CD1c-positive myeloid dendritic cell (primary cell): ENCODE measurements around the gene HOXB9.

Experiments
- DNase-seq: peaks from one replicate; pipeline ENCODE4 v3.0.0-alpha.2; 2016; ENCODE audit errors: extremely low spot score

Gene HOXB9

DNA sequence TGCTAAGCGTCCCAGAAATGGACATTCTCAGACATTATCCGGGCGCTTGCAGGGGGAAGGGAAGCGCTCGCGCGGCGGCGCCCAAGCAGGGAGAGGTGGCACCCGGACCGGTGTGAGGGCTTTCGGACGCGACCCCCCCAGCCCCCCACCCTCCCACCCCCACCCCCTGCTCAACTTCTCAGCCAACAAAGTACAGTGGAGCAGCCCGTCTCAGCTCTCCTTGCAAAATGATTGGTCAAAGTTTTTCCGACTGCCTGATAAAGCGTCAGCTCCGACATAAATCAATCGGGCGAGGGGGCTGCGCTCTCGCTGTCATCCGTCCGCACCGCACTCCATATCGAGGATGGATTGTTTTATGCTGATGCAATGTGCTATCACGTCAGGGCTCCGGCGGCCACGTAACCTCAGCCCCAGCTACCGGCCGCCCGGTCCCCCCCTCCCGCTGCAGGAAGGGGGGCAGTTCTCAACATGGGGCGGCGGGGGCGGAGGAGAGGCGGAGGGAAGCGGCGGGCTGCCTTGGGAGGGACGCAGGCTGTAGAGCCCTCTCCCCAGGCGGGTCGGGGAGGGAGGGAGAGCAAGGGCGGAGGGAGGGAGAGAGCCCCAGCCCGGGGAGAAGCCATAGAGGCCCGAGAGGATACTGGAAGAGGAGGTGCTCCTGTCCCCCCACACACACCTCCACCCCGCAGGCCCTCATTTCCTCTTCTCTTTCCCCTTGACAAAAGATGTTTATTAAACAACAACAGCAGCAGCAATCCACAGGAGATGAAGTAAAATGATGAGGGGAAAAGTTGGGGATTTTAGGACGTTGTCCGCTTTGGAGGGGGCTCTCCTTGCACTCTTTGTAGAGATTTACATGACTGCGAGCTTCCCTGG is at the start of gene HOXB9:
Gene HOXB9, minus strand, starts transcription at position 114 of the 873 bp plus-strand sequence. Its CDS starts 89 bp downstream, at position 25.
- no peak for DNase-seq

DNA sequence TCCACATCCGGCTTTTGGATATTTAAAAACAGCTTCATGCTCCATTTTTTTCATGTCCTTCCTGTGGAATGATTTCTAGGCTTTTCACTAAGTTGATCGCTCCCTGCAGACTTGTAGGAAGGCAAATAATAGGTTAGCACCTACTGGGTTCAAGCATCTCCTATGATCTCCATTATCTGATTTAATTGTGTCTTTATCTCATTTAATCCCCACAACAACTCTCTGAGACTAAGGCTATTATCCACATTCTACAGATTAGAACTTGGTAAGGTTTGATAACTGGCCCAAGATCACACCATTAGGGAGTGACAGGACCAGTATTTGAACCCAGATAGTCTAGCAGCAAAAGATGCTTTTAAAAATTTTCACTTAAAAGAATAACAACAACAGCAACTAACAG is 46.2 kb upstream of the HOXB9 start:
- DNase-seq: no peak

DNA sequence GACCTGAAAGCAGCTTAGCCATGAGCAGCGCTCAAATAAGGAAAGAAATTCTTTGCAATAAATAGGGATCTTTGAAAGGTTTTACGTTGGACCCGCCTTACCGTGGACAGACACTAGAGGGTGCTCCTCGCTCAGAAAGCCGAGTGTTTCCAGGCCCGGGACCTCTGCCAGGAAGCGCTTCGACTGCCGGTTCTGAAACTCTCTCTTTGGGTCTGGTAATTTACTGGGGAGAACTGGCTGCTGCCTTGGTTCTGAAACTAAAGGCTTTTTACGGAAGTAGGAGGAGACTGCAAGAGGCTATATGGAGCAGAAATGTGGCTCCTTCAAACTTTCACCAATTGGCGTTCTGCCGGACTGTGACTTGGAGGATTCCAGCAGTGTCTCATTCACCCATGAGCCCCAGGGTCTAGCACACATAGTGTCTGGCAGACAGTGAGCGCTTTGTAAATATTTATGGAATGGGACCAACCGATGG is 45.6 kb upstream of the HOXB9 start:
- DNase-seq: peak; percentile 76

DNA sequence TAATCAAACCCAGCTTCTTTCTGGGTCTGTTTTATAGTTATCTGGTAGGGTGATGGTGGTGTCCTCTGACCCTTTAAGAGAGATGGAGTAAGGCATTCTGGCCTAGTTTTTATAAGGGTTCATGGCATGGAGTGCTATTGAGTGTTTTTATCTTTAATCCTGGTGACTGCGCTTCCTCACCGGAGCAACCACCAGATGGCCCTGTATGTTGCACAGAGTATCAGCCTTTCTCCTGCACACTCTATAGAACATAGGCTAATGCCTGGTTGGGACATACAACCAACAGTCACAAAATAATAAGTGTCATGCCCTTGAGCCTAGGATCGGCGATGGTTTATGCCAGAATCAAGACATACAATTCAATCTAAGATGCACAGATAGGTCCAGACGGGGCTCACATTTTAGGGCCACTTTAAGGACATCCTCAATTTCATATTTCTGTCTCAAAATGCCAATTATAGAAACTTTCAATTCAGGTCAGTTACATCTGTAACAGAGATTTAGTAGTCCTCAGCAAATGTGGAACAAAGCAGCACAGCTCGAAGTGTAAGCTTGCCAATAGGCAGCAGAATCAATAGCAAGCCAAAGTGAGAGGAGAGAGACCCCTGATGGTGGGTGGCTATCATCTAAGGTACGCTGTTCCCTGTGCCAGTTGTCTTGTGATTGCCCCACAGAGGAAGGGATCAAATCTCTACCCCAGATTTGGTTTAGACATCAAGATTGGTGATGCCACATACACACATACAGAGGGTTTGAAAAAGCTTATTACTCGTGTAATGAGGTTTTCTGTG is 37.2 kb upstream of the HOXB9 start:
- DNase-seq: no peak

DNA sequence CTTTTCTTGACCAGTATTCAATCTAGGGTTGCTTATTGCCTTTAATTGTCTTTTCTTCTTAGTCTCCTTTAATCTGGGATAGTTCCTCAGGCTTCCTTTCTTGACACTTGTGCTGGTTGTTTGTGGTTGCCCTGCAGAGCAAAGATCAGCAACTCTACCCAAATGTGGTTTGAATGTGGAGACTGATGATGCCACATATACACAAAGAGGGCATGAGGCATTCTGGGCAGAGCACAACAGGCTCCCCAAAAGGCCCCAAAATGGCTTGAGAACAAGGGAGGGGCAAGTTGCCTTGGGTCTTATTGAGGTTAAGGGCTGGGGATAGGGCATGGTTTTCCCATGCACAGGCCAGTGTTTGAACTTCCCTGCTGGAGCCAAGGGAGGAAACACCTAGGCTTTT is 29.8 kb upstream of the HOXB9 start:
- no peak for DNase-seq

DNA sequence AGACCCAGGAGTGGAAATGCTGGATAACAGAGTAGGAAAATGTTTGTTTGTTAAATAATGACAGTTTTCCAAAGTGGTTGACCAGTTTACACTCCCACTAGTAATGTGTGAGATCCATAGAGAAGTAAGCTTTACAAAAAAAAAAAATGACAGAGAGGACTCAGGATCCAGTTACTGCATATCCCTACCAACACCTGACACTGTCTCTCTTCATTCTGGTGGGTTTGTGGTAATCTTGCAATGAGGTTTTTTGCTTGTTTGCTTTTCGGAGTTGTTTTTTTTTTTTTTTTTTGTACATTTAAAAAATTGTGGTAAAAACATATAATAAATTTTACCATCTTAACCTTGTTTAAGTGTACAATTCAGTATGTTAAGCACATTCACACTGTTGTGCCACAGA is 23.6 kb upstream of the HOXB9 start:
- no peak for DNase-seq

DNA sequence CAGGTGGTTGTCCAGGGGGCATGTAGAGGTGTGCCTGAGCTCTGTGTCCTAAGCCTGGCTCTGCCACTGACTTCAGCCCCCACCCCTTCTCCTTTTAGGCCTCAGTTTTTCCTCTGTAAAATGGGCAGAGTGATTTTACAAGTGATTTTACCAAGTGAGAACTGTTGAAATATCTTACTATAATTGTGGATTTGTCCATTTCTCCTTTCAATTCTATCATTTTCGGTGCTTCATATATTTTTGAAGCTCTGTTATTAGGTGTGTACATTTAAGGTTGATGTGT is 21.7 kb upstream of the HOXB9 start:
- DNase-seq: no peak

DNA sequence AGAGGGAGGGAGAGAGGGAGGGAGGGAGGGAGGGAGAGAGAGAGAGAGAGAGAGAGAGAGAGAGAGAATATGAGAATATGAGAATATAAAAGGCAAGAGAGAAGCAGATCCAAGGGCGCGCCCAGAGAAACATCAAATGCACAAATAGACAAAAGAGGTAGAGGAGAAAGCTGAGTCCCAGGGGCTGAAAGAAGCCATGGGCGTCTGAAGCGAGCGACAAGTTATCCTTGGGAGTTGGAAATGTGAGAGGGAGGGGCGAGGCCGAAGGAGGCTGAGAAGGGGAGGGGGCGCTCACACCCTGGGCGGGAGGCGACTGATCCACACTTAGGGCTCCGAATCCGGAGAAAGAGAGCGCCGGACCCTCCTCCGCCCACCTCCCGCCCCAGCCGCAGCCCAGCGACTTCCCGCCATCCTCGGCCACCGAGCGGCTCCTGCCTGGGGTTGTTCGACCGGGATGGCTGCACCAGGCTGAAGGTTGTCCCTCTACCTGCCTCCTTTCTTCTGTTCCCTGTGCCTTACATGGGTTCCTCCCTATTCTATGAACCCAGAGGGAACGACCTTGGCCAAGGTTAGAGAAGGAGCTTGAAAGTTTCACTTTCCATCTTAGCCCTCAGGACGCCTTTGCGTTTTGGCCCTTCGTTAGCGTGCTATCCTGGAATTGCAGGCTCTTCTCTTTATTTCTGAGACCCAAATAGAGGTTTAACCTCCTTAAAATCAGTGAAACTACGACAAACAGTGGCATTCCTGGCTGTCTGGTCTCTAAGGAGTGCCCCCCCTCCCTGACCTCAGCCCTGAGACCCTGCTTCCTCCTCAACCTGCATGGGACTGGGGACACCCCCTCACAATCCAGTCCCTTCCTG is 21.2 kb upstream of the HOXB9 start:
- peak; percentile 11 for DNase-seq

DNA sequence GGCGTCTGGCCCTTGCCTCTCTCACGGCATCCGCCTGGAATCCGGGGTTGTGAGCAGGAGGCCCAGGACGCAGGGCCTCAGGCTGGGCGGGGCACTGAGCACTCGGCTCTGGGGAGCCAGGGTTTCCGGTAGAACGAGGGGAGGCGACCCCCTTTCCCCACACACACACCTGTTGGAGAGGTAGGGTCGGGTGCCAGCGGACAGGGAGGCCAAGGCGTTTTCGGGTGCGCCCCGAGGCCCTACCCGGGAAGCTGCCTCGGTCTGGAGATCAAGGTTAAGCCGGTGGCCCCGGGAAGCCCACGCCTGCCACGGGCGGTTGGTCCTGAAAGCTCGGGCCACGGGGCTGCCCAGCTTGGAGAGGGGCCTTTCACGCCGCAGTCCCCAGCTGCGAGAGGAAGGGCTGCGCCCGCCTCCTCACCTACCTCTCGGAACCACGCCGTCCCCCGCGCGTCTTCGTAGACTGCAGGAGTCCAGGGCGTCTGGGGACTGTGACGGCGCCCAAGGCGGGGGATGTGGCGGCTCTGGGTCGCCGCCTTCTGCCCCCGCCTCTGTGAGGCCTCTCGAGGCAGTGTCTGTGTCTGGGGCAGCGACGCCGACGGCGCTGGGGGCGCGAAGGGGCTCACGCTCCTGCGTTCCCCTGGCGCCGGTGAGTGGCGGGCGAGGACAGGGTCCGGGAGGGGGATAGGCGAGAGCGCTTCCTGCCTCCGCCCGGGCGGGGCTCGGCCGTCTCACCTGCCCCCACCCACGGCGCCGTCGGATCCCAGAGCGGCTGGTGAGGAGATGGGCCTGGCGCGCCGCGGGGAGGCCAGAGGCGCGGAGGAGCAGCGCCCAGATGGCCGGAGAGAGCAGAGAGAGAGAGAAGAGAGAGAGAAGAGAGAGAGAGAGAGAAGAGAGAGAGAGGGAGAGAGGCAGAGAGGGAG is 20.3 kb upstream of the HOXB9 start:
- no peak for DNase-seq

DNA sequence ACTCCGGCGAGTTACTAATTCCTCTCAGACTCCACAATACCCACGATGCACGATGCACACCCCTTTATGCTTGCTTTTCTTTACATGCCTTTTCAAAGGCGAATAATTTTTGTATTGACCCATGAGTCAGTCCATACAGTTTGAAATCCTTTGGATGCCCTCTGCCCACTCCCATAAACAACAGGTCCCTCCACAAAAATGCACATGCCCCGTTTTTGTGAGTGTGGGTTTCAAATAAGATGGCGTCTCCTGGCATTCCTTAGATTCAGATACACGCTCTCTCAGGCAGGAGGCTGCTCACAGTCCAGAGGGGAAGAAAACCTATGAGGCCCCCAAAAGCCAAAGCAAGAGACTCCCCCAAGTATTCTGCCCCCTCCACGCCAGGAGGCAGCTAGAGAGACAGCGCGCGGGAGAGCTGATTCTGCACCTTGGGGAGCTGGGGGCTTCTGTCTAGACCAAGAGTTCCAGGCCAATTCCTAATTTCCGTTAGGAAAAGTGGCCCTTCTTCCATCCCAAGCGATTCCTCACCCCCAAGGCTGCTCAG is 19.6 kb upstream of the HOXB9 start:
- DNase-seq: no peak

DNA sequence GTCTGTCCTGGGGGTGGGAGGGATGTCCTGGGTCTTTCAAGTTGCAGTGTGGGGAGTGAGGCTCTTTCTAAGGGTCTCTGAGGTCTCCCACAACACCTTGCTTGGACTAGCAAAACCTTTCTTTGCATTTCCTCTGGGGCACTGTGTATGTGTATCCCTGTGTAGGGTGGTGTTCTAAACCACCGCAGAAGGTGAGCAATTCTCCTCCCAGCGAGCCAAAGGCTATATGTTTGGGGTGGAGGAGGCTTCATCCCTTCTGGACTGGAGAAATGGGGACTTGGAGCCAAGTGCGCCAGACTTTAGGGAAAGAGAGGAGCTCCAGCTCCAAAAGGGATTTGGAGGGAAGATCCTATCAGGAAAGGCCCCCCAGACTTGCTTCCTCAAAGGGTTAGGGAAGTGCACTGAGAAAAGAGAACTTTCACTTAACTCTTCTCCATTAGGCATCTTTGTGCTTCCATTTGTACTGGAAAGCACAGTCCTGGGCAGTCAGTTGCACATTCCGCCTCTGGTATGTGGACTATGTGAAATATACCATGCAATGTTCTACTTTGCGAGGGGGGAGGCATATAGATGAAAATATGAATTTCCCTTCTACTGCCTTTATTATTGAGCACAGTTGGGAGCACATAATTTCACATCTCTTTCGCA is 18.9 kb upstream of the HOXB9 start:
- DNase-seq: no peak

DNA sequence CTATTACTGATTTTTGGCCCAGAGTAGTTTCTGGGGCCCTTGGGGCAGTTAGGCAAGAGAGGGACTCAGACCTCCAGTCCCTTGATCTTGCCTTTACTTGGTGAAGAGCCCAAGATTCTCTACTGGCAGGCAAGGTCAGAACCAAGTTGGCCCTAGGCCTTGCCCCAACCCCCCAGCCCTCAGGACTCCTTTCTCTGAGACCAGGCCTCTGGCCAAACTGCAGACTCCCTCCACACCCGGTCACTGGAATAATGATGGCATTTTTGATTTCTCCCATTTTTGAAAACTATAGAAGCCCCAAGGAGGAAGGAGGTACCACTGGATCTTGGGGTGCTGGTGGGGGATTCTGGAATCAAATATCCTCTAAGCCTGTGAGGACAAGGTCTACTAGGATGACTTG is 18.0 kb upstream of the HOXB9 start:
- DNase-seq: no peak

DNA sequence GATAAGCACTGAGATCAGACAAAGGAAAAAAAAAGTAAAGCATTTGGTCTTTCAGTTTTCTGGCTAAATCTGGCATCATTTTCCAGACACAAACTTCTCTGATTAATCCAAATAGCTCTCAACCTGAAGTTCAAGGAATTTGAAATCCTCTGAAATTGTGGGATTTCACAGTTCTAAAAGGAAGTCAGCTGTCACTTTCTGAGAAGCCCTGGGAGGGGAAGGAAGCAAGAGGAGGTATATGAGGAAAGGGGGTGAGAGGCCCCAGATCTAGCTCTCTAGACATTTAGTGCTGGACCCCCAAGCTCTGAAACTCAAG is 17.5 kb upstream of the HOXB9 start:
- DNase-seq: no peak

DNA sequence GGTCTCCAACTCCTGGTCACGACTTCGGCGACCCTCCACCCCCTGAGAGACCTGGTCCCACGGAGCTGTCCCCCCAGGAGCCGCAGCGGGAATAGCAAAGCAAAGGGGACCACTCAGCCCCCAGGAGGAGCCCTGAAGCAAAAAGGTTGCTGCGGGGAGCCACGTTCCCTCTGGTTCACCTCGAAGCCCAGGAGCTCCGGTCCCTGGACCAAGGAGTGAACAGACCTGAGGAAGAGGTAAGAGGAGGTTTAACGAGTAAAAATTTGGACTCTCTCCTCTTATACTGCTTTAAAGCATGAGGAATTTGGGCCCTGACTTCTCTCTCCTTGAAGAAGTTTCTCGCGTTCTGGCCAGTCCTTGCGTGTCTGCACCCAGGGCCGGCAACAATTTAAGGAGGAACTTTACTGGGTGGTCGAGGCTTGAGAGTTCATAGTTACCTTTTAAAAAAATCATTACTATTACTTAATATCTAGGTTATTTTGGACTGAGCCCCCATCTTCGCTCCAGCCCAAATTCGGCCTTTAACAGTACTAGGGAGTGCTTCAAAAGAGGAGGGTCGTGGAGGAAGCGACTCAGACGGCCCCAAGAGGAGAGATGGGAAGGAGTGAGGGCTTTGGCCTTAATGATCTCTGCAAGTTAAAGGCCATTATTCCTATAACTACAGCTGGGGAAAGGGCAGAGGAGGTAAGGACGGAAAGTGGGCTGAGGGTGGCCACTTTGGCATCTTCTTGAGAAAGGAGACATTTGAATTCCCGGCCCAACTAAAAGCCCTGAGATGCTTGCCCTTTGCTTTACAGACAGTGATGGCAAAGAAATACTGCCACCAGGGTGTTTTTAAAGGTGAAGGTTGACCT is 16.9 kb upstream of the HOXB9 start:
- no peak for DNase-seq

DNA sequence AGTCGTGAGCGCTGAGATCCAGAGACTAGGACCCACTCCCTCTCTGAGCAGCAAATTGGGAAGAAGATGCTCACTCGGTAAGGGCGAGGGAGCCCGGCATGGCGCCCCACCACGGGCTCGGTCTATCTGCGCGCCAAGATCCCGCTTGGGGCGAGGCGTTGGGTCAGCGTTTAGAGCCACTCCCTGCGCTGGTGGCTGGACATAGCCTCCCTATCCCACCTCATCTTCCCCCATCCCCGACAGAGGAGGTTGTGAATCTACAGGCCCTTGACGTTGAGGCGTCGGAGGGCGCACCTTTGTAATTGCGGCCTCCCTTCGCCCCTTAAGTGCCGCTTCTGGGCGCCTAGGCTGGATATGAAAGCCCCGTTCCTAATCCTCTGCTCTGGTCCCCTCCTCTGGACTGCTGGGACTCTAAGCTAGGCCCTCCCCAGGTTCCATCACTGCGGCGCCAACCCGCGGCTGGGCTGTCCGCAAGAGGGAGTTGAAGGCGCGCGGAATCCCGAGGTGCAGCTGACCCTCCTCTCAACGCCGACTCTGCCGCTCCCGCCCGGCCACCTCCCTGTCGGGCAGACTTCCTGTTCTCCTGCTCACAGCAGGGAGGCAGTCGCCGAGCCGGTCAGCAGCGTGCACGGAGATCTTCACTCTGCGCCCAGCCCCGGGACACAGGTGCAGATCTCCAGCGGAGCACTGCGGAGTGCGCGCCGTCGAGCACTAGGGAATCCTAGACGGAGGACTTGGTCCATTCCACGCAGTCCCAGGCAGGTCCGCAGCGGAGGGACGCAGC is 16.1 kb upstream of the HOXB9 start:
- DNase-seq: no peak

DNA sequence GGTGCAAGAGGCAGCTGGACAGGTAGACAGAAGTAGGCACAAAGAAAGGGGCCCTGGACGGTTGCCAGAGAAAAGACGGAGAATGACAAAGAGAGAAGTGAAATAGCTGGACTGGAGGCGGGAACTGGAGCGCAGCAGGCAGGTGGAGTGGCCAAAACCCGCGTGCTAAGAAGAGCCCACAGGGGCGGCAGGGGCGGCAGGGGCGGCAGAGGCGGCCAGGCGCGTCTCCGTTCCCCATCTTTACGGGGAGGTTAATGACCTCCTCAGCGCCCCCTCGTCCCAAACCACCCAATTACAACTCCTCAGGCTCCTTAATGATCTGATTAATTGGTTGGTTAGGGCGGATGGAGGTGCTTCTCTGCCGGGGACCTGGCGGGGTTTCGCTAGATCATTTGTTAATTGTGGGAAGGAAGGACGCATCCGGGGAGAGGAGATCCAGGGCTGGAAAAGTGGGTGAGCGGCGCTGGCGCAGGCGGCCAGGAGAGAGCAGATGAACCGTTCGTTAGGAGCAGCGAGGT is 15.4 kb upstream of the HOXB9 start:
- DNase-seq: no peak

DNA sequence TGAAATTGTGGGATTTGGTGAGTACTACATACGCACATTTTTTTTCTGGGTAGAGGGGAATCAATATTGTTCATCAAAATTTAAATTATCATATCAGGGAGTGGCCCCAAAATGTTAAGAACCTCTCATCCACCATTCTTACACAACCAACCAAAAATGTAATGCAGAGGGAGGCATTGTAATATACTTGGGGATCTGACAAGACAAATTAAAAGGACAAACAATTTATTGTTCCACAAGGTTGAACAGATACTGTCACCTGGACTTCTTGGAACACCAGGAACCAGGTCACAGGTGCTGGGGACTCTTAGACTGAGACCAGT is 14.7 kb upstream of the HOXB9 start:
- no peak for DNase-seq

DNA sequence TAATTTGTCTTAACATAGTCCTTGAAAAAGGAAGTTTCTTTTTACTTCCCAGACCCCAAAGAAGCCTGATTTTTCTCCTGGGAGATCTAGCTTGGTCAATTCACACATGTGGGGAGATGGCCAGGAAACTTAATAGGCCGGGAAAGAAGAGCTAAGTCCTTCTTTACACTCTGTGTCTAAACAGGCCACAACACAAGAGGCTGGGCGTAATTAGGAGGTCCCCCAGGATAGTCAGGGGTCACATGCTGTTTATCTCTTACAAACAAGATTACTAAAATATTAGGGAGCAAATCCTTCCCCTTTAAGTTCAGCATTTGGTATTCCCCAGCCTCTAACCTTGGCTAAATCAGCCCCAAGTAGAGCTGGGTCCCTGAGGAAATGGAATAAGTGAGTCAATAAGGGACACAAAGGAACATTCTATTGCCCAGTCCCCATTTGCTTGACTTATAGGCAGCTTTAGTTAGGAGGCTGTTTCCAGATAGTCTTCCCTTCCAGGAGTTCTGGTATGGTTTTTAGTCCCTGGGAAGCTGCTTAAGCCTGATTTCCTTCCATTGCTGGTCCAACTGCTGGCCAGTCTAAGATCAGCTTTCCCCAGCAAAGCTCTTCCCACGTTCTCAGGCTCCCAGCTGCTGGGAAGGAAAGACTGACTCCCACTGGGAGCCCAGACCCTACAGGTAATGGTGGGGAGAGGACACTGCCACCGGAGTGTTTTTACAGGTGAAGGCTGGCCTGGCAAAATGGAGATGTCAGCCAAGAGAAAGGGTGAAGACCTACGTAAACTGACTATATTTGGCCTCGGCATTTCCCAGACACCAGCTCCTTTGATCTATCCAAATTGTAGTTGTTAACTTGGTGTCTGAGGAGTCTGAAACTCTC is 14.1 kb upstream of the HOXB9 start:
- DNase-seq: no peak
